ENCODE data around the gene RGP1. TPM values are rescaled to one million over a fixed set of nuclear protein-coding genes. Genes with fewer than 3 reads are reported as not detected.

RGP1 gene
- polyA plus RNA-seq, 1 donor (not counting 4 experiments of a cell fraction or from before 2014, with no cell fraction given) = 18.3 TPM

DNA sequence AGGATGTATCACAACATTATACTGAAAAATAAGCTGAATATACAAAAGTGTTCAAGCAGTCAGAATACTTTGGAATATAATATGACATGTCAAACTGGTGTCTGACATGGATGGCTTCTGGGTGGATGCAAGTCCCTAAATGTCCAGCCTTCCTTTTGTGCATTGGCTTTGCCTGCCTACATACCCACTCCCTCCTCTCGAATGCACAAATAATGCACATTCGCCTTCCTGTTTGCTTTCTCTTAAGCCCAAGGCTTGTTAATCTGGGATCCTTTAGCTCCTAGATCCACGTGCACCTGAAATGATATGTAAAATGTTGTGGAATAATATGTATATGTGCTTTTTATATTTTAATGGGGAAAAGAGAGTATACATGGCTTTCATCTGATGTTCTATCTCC, 29.4 kb downstream of the RGP1 start:
- TF ChIP-seq, protein P1, sequence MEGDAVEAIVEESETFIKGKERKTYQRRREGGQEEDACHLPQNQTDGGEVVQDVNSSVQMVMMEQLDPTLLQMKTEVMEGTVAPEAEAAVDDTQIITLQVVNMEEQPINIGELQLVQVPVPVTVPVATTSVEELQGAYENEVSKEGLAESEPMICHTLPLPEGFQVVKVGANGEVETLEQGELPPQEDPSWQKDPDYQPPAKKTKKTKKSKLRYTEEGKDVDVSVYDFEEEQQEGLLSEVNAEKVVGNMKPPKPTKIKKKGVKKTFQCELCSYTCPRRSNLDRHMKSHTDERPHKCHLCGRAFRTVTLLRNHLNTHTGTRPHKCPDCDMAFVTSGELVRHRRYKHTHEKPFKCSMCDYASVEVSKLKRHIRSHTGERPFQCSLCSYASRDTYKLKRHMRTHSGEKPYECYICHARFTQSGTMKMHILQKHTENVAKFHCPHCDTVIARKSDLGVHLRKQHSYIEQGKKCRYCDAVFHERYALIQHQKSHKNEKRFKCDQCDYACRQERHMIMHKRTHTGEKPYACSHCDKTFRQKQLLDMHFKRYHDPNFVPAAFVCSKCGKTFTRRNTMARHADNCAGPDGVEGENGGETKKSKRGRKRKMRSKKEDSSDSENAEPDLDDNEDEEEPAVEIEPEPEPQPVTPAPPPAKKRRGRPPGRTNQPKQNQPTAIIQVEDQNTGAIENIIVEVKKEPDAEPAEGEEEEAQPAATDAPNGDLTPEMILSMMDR (optimal IDR thresholded peaks at IDR 0.05 in 1 of 3, IDR thresholded peaks at IDR 0.05 in 1 of 3, conservative IDR thresholded peaks at IDR 0.05 in 1 of 3; ENCODE audit: extremely low read depth in 1 of 3, insufficient read depth in 2 of 3, low read length in 3 of 3) = no peak
- TF ChIP-seq EZH2 (IDR thresholded peaks at IDR 0.05; ENCODE audit: low read length) = no peak
- FAIRE-seq = no peak
- H3K4me1 ChIP-seq (ENCODE audit: control insufficient read depth, extremely low read depth, insufficient read depth, low read length) = no peaks in the 10 kb centered on the region
- H3K36me3 ChIP-seq (ENCODE audit: control insufficient read depth in 2 of 2, extremely low read depth in 1 of 2, insufficient read depth in 2 of 2, low read length in 2 of 2) = no peaks in the 10 kb centered on the region
- no peak overlapping the region for H3K27ac ChIP-seq (ENCODE audit: control insufficient read depth, insufficient read depth, low read length)
- H2AFZ ChIP-seq (ENCODE audit: control insufficient read depth, low read length) = no peak overlapping the region
- H3K4me3 ChIP-seq (ENCODE audit: control insufficient read depth in 2 of 3, extremely low read depth in 1 of 3, insufficient read depth in 2 of 3, low read depth in 1 of 3, low read length in 3 of 3) = no peak overlapping the region
- no peaks in the 10 kb centered on the region for H3K9me3 ChIP-seq (ENCODE audit: control insufficient read depth, low read depth, low read length)
- H3K27me3 ChIP-seq (ENCODE audit: control insufficient read depth, extremely low read depth, insufficient read depth, low read length) = no peaks in the 10 kb centered on the region
- no peak overlapping the region for H3K9ac ChIP-seq (ENCODE audit: control insufficient read depth, extremely low read depth, insufficient read depth, low read length)
- no peak overlapping the region for H3K4me2 ChIP-seq (ENCODE audit: control insufficient read depth, extremely low read depth, insufficient read depth, low read depth, low read length)
- H3K9me1 ChIP-seq (ENCODE audit: control insufficient read depth, extremely low read depth, insufficient read depth, low read length) = no peaks in the 10 kb centered on the region
- H3K79me2 ChIP-seq (ENCODE audit: control insufficient read depth, insufficient read depth, low read length) = no peaks in the 10 kb centered on the region
- no peaks in the 10 kb centered on the region for H4K20me1 ChIP-seq (ENCODE audit: control insufficient read depth, extremely low read depth, insufficient read depth, low read length)
- DNase-seq (ENCODE audit: low read depth, low spot score) = no peak
- dilution Hi-C loops (cut with MboI; ENCODE audit: extremely low pct_ligation_motif_present, low sequenced_read_pairs) = no loop called here

DNA sequence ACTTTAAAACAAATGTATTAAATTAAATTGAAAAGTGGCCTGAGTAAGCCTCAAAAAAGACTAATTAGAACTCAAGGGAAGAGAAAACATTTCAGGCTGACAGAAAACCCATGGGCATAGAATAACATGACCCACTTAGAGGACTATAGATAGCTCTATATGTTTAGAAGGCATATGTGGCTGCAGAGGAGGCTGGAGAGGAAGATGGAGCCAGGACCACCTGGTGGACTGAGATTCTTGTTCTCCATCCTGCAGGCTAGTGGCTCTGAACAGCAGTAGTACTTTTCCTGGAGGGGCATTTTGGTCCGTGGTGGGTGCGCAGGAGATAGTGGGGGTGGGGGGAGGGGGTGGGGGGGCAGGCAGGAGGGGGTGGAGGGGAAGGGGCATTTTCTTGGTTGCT, 32.0 kb downstream of the RGP1 start:
- Histone ChIP-seq H3K4me2 (ENCODE audit: control insufficient read depth, extremely low read depth, insufficient read depth, low read depth, low read length) (no peak overlapping the region), H3K27ac (ENCODE audit: control insufficient read depth, insufficient read depth, low read length) (no peak overlapping the region), H3K9me3 (ENCODE audit: control insufficient read depth, low read depth, low read length) (no peaks in the 10 kb centered on the region), H2AFZ (ENCODE audit: control insufficient read depth, low read length) (no peak overlapping the region), H3K27me3 (ENCODE audit: control insufficient read depth, extremely low read depth, insufficient read depth, low read length) (no peaks in the 10 kb centered on the region), H3K36me3 (ENCODE audit: control insufficient read depth in 2 of 2, extremely low read depth in 1 of 2, insufficient read depth in 2 of 2, low read length in 2 of 2) (no peaks in the 10 kb centered on the region), H3K4me3 (ENCODE audit: control insufficient read depth in 2 of 3, extremely low read depth in 1 of 3, insufficient read depth in 2 of 3, low read depth in 1 of 3, low read length in 3 of 3) (no peak overlapping the region), H3K9ac (ENCODE audit: control insufficient read depth, extremely low read depth, insufficient read depth, low read length) (no peak overlapping the region), H3K9me1 (ENCODE audit: control insufficient read depth, extremely low read depth, insufficient read depth, low read length) (no peaks in the 10 kb centered on the region), H3K79me2 (ENCODE audit: control insufficient read depth, insufficient read depth, low read length) (no peaks in the 10 kb centered on the region), H4K20me1 (ENCODE audit: control insufficient read depth, extremely low read depth, insufficient read depth, low read length) (no peaks in the 10 kb centered on the region), H3K4me1 (ENCODE audit: control insufficient read depth, extremely low read depth, insufficient read depth, low read length) (no peaks in the 10 kb centered on the region)
- DNase-seq (ENCODE audit: low read depth, low spot score) (no peak), FAIRE-seq (no peak)
- TF ChIP-seq, protein P1 (optimal IDR thresholded peaks at IDR 0.05 in 1 of 3, IDR thresholded peaks at IDR 0.05 in 1 of 3, conservative IDR thresholded peaks at IDR 0.05 in 1 of 3; ENCODE audit: extremely low read depth in 1 of 3, insufficient read depth in 2 of 3, low read length in 3 of 3) = no peak
- no peak for TF ChIP-seq EZH2 (IDR thresholded peaks at IDR 0.05; ENCODE audit: low read length)
- dilution Hi-C loops (cut with MboI; ENCODE audit: extremely low pct_ligation_motif_present, low sequenced_read_pairs) = no loop called here

All from keratinocyte (primary cell).